ENCODE data around the gene RARS1. TPM values are rescaled to one million over a fixed set of nuclear protein-coding genes. Genes with fewer than 3 reads are reported as not detected.

The RARS1 gene
- total RNA-seq, 1 donor from 2014 or later, result 143 TPM

DNA sequence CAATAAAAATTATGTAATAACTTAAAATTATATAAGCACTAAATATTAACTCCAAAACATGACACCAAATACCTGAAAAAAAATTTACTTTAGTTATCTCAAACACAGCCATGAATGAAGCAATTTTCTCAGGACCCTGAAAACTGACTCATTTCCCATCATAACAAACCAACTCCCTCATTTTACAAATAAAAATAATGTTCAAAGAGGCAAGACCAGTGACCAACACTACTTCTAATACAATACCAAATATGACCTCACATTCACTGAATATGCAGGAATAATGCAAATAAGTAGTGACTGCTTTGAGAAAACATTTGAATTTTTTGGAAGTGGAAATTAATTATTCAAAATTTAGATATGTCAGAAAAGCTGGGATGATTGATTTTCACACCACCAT, 64.4 kb downstream of the RARS1 start:
- TF ChIP-seq, protein P1, sequence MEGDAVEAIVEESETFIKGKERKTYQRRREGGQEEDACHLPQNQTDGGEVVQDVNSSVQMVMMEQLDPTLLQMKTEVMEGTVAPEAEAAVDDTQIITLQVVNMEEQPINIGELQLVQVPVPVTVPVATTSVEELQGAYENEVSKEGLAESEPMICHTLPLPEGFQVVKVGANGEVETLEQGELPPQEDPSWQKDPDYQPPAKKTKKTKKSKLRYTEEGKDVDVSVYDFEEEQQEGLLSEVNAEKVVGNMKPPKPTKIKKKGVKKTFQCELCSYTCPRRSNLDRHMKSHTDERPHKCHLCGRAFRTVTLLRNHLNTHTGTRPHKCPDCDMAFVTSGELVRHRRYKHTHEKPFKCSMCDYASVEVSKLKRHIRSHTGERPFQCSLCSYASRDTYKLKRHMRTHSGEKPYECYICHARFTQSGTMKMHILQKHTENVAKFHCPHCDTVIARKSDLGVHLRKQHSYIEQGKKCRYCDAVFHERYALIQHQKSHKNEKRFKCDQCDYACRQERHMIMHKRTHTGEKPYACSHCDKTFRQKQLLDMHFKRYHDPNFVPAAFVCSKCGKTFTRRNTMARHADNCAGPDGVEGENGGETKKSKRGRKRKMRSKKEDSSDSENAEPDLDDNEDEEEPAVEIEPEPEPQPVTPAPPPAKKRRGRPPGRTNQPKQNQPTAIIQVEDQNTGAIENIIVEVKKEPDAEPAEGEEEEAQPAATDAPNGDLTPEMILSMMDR (IDR thresholded peaks at IDR 0.05; ENCODE audit: insufficient read depth, low read length, poor library complexity, severe bottlenecking), result no peak
- DNase-seq (ENCODE audit: low read depth), result no peak
- no peaks in the 10 kb centered on the region for H3K27me3 ChIP-seq (ENCODE audit: control insufficient read depth, insufficient read depth, low read length)
- no peak overlapping the region for H3K4me3 ChIP-seq (ENCODE audit: low read depth, low read length)
- H3K36me3 ChIP-seq (ENCODE audit: control insufficient read depth, insufficient read depth, low read length), result no peaks in the 10 kb centered on the region

DNA sequence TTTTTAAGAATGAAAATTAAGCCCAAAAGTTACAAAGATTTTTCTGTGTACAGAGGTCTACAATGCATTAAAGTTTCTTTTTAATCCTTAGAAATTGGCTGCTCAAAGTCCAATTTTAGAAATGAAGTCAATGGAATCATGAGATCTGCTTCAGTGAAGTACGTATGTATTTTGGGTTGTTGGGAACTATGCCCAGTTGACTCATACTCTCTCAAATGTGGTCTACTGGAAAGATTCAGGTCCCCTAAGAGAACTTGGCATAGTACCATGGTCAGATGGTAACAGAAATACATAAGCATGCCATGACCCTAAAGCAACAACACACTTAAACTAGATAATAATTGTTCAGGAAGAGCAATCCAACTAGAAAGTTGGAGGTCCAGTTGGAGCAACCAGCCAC, 65.9 kb downstream of the RARS1 start:
- TF ChIP-seq, protein P1 (IDR thresholded peaks at IDR 0.05; ENCODE audit: insufficient read depth, low read length, poor library complexity, severe bottlenecking), result no peak
- no peaks in the 10 kb centered on the region for H3K36me3 ChIP-seq (ENCODE audit: control insufficient read depth, insufficient read depth, low read length)
- no peak for DNase-seq (ENCODE audit: low read depth)

DNA sequence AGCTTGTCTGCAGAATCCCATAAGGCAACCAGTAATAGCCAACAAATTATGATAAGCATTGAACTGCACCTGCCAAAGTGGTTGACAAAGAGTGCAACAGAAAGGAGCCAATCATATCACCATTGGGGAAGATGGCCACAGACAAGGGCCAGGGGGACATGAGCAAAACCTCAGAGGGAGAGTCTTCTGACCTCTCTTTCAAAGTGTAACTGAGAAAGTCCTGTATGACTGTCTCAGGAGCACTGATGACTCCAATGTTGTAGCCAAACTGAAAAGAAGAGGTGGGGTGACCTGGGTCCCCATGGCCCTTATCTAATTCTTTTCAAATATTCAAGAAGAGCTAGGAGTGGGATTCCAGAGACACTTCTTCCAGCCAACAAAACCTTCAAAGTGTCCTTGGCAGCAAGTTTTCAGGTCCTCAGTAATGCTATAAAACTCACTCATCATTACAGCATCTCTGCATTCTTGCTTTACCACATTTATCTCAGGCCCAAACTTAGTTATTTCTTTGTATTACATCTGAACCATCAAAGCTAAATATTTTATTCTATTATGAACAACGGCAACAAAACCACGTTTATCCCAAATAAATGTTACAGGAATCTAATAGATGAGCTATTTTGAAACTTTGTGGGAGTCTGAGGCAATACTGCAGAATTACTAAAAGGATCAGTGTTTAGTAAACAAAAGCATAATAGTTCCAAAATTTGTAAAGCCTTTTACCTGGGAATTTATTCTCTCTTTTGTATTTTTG, 67.3 kb downstream of the RARS1 start:
- TF ChIP-seq, protein P1 (IDR thresholded peaks at IDR 0.05; ENCODE audit: insufficient read depth, low read length, poor library complexity, severe bottlenecking), result no peak
- Histone ChIP-seq H3K36me3 (ENCODE audit: control insufficient read depth, insufficient read depth, low read length) (no peaks in the 10 kb centered on the region), H3K27me3 (ENCODE audit: control insufficient read depth, insufficient read depth, low read length) (no peaks in the 10 kb centered on the region), H3K4me3 (ENCODE audit: low read depth, low read length) (no peak overlapping the region)
- DNase-seq (ENCODE audit: low read depth), result no peak

More for the DNA sequence above, 65.9 kb downstream of the RARS1 start:
- no peaks in the 10 kb centered on the region for H3K27me3 ChIP-seq (ENCODE audit: control insufficient read depth, insufficient read depth, low read length)
- no peak overlapping the region for H3K4me3 ChIP-seq (ENCODE audit: low read depth, low read length)

DNA sequence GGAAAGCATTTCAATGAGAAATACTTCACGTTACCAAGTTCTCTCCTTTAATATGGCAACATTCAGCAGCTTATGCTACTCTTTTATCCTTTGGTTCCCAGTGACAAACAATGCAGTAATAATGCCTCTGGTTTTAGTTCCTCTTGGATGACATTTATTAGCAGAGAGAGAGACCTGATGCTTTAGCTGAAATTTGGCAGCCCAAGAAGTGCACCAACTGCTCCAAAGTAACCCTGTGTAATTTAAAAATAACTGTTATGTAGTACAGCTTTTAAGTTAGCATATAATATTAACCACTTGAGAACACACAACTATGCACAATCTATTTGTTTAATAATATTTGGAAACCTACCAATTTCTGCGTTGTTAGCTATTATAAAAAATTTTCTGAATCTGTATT, 71.1 kb downstream of the RARS1 start:
- TF ChIP-seq, protein P1 (IDR thresholded peaks at IDR 0.05; ENCODE audit: insufficient read depth, low read length, poor library complexity, severe bottlenecking), result no peak
- H3K27me3 ChIP-seq (ENCODE audit: control insufficient read depth, insufficient read depth, low read length), result no peaks in the 10 kb centered on the region
- H3K36me3 ChIP-seq (ENCODE audit: control insufficient read depth, insufficient read depth, low read length), result no peaks in the 10 kb centered on the region
- H3K4me3 ChIP-seq (ENCODE audit: low read depth, low read length), result no peak overlapping the region
- DNase-seq (ENCODE audit: low read depth), result no peak

DNA sequence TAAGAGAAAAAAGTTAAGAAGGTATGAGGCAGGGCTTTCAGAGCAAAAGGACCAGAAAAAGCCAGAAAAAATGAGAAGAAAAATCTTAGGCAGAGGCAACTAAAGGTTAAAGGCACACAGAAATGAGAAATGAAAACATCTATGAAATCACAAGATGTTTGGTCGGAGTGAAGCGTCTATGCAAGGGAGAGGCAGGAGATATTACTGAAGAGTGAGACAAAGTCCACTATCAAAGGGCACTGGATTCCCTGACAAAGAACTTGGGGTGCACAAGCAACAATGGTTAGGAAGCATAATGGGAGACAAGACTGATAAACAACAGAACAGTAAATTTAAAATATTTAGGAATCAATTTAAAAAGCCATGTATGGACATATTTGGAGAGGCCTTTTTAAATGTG, 76.0 kb downstream of the RARS1 start:
- DNase-seq (ENCODE audit: low read depth), result no peak
- H3K4me3 ChIP-seq (ENCODE audit: low read depth, low read length), result no peak overlapping the region
- no peaks in the 10 kb centered on the region for H3K36me3 ChIP-seq (ENCODE audit: control insufficient read depth, insufficient read depth, low read length)
- TF ChIP-seq, protein P1 (IDR thresholded peaks at IDR 0.05; ENCODE audit: insufficient read depth, low read length, poor library complexity, severe bottlenecking), result no peak
- H3K27me3 ChIP-seq (ENCODE audit: control insufficient read depth, insufficient read depth, low read length), result no peaks in the 10 kb centered on the region

DNA sequence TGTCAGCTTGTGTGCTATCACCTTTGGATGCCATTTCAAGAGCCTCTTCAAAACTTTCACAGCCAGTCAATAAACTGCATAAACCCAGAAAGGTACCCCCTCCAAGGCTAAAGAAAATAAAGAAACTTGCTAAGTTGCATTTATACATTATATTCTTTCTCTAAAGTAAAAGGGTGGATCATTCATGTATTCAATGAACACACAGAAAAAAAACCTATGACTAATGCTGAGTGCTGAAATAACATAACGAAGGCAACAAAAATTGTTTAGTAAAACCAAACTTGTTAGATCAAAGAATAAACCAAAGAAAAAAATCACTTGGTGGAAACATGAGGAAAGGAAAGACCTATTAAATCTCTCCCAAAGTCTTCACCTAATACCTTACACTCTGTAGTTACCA, 77.7 kb downstream of the RARS1 start:
- no peak overlapping the region for H3K4me3 ChIP-seq (ENCODE audit: low read depth, low read length)
- H3K36me3 ChIP-seq (ENCODE audit: control insufficient read depth, insufficient read depth, low read length), result no peaks in the 10 kb centered on the region
- DNase-seq (ENCODE audit: low read depth), result no peak
- no peaks in the 10 kb centered on the region for H3K27me3 ChIP-seq (ENCODE audit: control insufficient read depth, insufficient read depth, low read length)
- TF ChIP-seq, protein P1 (IDR thresholded peaks at IDR 0.05; ENCODE audit: insufficient read depth, low read length, poor library complexity, severe bottlenecking), result no peak

Measured in kidney epithelial cell (primary cell).